Effector CD8-positive, alpha-beta T cell (primary cell): ENCODE results near the gene MRPL28.
"Not testable (repeated sequence)": the region's sequence is repeated elsewhere in the genome, so short reads cannot be mapped to it uniquely, and the experiment has no call there.

Source experiments
- DNase-seq: peaks from one replicate; lab custom pipeline; 2025; lab: John Stamatoyannopoulos, UW

The MRPL28 gene

GRCh38 chr16:373848-374615 lies 3.7 kb upstream of the MRPL28 start:
- DNase-seq, result no peak

DNA sequence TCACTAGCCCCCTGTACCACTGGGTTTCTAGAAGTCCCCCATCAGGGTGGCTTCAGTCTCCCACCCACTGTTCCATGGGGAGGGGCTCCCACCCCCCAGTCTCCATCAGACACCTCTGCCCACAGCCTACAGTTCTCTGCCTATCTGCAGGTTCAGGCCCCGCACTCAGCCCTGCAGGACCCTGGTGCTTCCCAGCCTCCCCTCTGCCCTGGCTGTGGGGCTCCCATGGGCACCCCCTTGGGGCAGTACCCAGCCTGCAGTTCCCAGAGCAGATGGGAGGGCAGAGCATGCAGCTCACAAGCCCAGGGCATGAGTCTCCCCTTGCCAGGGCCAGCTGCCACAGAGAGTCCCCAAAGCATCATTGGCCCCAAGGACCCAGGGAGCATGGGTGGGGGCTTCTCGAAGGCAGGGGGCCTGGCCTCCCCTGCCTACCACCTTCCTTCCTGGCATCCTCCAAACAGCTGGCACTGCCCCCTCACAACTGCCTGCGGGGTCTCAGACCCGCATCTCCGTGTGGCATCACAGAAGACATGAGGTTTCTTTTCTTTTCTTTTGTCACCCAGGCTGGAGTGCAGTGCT lies 2.8 kb upstream of the MRPL28 start:
- DNase-seq, result no peak

DNA sequence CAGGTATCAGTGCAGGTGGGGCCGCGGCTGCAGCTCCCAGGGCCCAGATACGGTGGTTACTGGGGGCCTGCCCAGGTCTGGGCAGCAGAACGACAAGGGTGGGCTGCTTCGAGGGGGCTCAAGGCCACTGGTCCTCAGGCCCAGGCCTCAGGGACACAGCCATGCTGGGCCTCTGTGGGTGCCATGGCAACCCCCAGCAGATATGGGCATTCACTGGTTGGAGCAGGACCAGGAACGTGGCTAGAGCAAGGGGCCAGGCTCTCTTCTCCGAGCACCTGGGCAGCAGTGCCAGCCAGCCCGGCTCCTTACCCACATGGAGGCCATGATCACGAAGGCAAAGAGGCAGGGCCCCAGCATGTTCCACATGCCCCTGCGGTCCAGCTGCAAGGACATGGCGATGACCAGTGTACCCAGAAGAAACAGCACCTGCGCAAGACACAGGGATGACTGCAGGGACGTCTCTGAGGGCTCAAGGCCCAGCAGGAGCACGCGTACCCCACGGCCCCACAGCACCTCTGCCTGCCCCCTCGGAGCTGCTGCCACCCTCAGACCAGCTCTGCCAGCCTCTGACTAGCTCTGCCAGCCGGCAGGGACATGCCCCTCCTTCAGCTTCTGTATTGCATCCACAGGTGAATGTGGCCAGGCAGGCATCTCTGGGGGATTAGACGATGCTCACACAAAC lies 2.1 kb upstream of the MRPL28 start:
- no peak for DNase-seq

DNA sequence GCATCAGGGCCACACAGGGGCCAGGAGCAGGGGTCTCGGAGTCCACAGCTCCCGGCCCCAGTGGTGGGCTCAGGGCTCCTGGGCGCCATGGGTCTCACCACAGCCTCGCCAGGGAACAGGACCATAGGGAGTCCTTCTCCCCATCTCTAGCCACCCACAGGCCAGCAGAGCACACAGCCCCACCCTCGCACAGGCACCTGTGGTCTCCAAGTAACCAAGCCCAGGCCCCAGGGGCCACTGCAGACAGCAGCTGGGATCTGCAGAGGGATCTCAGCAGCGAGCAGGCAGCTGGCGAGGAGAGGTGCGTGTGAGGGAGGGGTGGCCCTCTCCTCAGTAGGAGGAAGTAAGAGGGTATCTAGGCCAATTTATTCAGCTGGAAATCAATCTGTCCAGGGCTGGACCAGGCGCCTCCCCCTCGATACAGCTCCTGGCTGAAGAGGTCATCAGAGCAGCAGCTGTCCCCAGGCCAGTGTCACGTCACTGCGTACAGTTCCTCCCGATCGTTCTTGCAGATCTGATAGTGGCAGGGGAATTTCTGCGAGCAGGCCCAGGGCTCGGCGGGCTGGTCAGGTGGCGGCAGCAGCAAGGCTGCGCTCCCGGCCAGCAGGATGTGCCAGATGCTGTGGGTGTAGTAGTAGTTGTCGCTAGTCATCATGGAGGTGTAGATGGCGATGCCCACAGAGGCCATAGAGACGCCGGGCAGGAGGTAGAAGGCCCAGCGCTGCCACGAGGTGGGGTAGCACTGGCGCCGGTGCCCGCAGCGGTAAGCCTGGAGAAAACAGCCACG lies 1.4 kb upstream of the MRPL28 start:
- no peak for DNase-seq

DNA sequence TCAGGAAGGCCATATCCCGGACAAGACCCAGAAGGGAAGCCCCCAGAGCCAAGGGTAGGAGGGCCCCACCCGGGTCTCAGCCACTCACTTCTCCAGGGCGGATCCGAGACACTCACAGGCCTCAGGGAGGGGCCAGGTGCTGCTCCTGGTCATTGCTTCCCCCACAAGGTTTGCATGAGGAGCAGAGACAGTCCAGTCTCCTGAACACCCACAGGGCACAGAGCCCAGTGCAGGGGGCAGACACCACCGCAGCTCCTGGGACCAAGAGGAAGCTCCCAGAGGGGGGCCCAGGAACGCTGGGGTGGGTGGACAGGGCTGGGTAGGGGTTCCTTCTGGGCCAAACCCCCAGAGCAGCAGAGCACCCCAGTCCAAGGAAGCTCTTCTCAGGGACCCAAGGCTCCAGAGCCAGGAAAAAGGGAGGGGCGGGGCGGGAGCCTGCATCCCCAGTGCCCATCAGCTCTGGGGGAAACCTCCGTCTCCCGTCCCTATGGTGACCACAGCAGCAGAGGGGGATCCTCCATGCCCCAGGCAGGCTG lies 709 bp upstream of the MRPL28 start:
- no peak for DNase-seq

GRCh38 chr16:369866-370436 lies 387 bp downstream of the MRPL28 start:
- DNase-seq, result no peak

GRCh38 chr16:369275-369865 lies 968 bp downstream of the MRPL28 start:
- DNase-seq, result no peak

- no peak for DNase-seq
These were observed 1.8 kb downstream of the MRPL28 start for GRCh38 chr16:368388-369158.

DNA sequence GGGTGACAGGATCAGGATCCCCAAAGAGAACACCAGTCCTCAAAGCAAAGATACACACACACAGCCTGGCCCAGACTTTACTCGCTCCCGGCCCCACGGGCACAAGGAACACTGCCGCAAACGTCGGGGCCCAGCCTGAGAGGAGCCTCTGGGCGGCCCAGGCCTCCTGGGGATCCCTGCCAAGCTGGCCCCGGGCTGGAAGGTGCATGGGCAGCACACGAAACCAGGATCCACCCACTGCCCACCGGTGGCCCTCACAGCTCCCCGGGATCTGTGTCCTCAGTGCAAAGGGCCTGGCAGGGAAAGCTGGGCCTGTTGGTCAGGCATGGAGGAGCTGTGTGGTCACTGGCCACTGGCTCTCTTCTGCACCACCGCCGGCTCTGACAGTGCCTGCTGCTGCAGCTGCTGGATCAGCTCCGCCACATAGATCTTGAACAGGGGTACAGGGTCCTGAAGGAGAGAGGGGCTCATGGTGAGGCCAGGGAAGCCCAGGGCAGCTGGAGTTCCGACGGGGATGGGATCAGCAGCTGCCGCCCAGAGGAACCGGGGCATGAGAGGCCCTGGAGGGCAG lies 2.9 kb downstream of the MRPL28 start:
- no peak for DNase-seq

- no peak for DNase-seq
These were observed 3.9 kb downstream of the MRPL28 start for GRCh38 chr16:366476-366875.

DNA sequence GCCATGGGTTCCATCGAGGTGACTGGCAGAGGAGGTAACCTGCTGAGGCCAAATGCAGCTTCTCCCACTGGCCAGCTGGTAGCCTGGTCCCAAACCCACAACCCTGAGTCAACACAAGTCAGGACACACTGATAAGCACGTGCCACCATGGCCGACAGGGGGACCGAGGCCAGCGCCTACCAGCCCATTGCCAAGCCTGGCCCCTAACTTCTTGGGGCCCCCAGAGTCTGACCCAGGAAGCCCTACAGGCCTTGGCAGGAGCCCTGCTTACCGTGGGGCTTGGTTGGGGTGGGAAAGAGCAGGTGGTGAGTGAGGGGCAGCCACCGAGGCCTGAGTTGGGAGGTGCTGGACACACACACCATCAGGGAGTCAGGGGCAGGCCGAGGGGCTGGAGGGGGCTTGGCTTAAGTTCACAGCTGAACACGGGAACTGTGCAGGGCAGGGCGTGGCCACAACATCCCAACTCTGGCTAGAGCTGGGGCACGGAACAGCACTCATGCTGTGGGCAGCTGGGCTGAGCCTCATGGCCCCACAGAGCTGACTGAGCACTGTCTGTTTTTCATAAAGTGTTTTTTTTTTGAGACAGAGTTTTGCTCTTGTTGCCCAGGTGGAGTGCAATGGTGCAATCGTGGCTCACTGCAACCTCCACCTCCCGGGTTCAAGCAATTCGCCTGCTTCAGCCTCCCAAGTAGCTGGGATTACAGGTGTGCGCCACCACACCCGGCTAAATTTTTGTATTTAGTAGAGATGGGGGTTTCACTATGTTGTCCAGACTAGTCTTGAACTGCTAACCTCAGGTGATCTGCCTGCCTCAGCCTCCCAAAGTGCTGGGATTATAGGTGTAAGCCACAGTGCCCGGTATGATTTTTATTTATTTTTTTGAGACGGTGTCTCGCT lies 5.5 kb downstream of the MRPL28 start:
- no peak for DNase-seq

DNA sequence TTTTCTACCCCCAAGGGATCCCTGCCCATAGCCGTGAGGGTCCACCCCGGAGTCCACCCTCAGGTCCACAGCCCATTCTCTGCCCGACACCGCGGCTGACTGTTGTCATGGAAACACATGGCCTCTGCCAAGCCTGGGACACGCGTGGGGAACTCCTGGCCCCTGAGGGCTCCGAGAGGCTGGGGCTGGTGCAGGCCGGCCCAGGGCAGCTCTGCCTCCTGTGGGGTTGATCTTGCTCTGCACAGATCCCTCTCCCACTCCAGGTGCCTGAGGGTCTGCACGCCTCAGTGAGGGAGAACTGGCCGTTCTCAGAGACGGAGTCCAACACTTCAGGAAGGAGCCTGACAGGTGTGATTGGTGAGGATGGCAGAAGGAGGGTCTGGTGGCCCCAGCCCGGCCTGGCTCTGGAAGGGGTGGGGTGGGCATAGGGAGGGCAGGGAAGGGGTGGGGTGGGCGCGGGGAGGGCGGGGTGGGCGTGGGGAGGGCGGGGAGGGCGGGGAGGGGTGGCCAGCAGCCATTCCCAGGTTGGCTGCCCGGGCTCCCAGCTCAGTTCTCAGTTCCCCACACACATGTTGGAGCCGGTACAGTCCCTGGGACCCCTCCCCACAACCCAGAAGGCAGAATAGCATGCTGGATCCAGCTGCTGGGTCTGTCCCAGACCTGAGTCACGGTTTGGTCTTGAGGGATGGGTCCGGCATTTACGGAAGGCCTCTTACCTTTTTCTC lies 6.4 kb downstream of the MRPL28 start:
- DNase-seq, result no peak

- no peak for DNase-seq
These were observed 7.1 kb downstream of the MRPL28 start for GRCh38 chr16:363110-363765.

DNA sequence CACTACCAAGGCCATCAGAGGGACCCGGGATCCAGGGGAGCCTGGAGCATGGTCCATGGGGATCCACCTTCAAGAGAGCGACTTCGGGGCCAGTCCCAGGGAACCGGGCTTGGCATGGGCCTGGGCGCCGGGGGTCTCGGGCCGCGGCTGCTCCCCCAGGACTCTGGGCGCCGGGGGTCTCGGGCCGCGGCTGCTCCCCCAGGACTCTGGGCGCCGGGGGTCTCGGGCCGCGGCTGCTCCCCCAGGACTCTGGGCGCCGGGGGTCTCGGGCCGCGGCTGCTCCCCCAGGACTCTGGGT lies 7.7 kb downstream of the MRPL28 start:
- not testable (repeated sequence) for DNase-seq

GRCh38 chr16:361872-362701 lies 8.3 kb downstream of the MRPL28 start:
- DNase-seq, result peak; percentile 27

DNA sequence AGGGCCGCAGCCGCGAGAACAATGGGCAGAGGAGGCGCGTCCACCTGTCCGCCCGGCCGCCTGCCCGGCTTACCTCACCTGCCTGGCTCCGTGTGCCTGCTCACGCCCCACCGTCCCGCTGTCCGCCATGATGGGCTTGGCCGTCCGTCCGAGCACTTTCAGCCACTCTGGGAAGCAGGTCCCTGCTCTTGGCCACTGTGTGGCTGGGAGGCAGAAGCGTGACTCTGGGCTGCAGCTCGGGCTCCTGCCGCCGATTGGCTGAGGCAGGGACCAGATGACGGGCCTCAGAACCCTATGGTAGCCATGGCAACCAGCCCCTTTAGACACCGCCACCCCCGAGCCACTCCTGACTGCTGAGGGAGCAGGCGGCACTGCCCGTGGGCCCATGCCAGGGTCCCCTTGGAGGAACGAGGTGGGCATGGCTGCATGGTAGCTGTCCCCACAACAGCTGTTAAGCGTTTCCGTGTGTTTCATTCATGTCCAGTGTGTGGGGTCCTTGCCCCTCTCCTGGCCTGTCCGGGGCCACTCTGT lies 8.9 kb downstream of the MRPL28 start:
- DNase-seq, result no peak
